ENCODE data around the gene NF1.

- TF ChIP-seq SOX13 (IDR thresholded peaks at IDR 0.05), result no peak
- TF ChIP-seq SOX13 (CRISPR knock-in tag; conservative IDR thresholded peaks at IDR 0.05 in 1 of 2, IDR thresholded peaks at IDR 0.05 in 1 of 2), result no peak
- no peak for TF ChIP-seq FOXJ3 (CRISPR knock-in tag; IDR thresholded peaks at IDR 0.05; ENCODE audit: borderline replicate concordance)
- no peak for TF ChIP-seq MXI1 (IDR thresholded peaks at IDR 0.05; ENCODE audit: borderline replicate concordance, low read depth, low read length)
- TF ChIP-seq CC2D1A (CRISPR knock-in tag; IDR thresholded peaks at IDR 0.05), result no peak
- TF ChIP-seq ZNF329 (CRISPR knock-in tag; IDR thresholded peaks at IDR 0.05; ENCODE audit: low read depth), result no peak
- TF ChIP-seq HHEX (CRISPR knock-in tag; IDR thresholded peaks at IDR 0.05), result no peak
- no peak for TF ChIP-seq CBX1 (IDR thresholded peaks at IDR 0.05; ENCODE audit: low read depth)
- TF ChIP-seq CTCF (CRISPR knock-in tag; IDR thresholded peaks at IDR 0.05), result no peak
- TF ChIP-seq ZKSCAN1 (IDR thresholded peaks at IDR 0.05; ENCODE audit: low read length), result no peak
Observed at GRCh38 chr17:31074772-31075555, 19.8 kb upstream of the NF1 start.
